HepG2 (cell line): Measurements from ENCODE around the gene ZNF582. TPM values are rescaled to one million over a fixed set of nuclear protein-coding genes. Genes with fewer than 3 reads are reported as not detected.

Source experiments
- IKZF4 ChIP-seq: sonication (generic); formaldehyde crosslinking; IDR thresholded peaks from 2 replicates; pipeline ENCODE4 v1.5.1; 2020; ENCODE audit warnings: borderline replicate concordance, mild to moderate bottlenecking, low read depth, missing genetic modification reagents; ENCODE audit errors: not compliant biosample characterization
- NR3C1 ChIP-seq: sonication (generic); formaldehyde crosslinking; IDR thresholded peaks from 2 replicates; pipeline ENCODE4 v1.4.0; 2020; ENCODE audit warnings: missing genetic modification reagents
- PHF21A ChIP-seq: sonication (generic); formaldehyde crosslinking; IDR thresholded peaks from 2 replicates; pipeline ENCODE4 v1.5.0; 2020; ENCODE audit warnings: mild to moderate bottlenecking, missing genetic modification reagents
- POLR2AphosphoS5 ChIP-seq: IDR thresholded peaks from 2 replicates; pipeline ENCODE4 v1.6.1; 2012; ENCODE audit warnings: low read depth, low read length
- RAD51 ChIP-seq: fragments of 450-650 bp; IDR thresholded peaks from 2 replicates; pipeline ENCODE4 v1.6.1; 2016; ENCODE audit warnings: borderline replicate concordance
- RNF2 ChIP-seq: fragments of 450-650 bp; conservative IDR thresholded peaks from 2 replicates; pipeline ENCODE4 v1.6.1; 2016; ENCODE audit warnings: low read depth
- SUZ12 ChIP-seq: fragments of 150-350 bp; IDR thresholded peaks from 2 replicates; pipeline ENCODE4 v1.6.1; 2014; ENCODE audit warnings: low read depth, low read length
- ZBTB1 ChIP-seq: sonication (generic); formaldehyde crosslinking; IDR thresholded peaks from 2 replicates; pipeline ENCODE4 v1.4.0; 2020; ENCODE audit warnings: missing genetic modification reagents, borderline replicate concordance
- ZBTB42 ChIP-seq: sonication (generic); formaldehyde crosslinking; IDR thresholded peaks from 2 replicates; pipeline ENCODE4 v1.5.0; 2020; ENCODE audit warnings: mild to moderate bottlenecking, missing genetic modification reagents
- ZNF138 ChIP-seq: sonication (generic); formaldehyde crosslinking; IDR thresholded peaks from 2 replicates; pipeline ENCODE4 v1.5.0; 2020; ENCODE audit warnings: mild to moderate bottlenecking, low read depth, missing genetic modification reagents
- ZNF317 ChIP-seq: sonication (generic); formaldehyde crosslinking; IDR thresholded peaks from 2 replicates; pipeline ENCODE4 v1.5.0; 2020; ENCODE audit warnings: mild to moderate bottlenecking, missing genetic modification reagents
- ZNF678 ChIP-seq: sonication (generic); formaldehyde crosslinking; IDR thresholded peaks from 2 replicates; pipeline ENCODE4 v1.4.0; 2020; ENCODE audit warnings: mild to moderate bottlenecking, missing genetic modification reagents
- ZNF746 ChIP-seq: sonication (generic); formaldehyde crosslinking; IDR thresholded peaks from 2 replicates; pipeline ENCODE4 v1.8.0; 2022; ENCODE audit warnings: mild to moderate bottlenecking, missing genetic modification reagents
- polyA plus RNA-seq, 8 experiments: library from polyadenylated mRNA; depleted of rRNA in 3 of 8; stranded (reverse) in 7 of 8; unstranded in 1 of 8; fragments of >200 nt; fragmentation: Illumina TruSeq in 4 of 8; extraction: Trizol in 4 of 8; gene quantifications; 2 replicates each; pipeline versions ENCODE4 v1.2.1 to v1.2.3, GENCODE V29; 2011 to 2016; ENCODE audit warnings: low read depth in 4 of 8, missing spikeins in 1 of 8, mixed read lengths in 1 of 8; ENCODE audit not compliant: insufficient read depth in 1 of 8
- total RNA-seq, 5 experiments: library from RNA; depleted of rRNA; stranded (reverse); fragments of >200 nt; fragmentation: Illumina TruSeq; extraction: Trizol; gene quantifications; 2 replicates each; pipeline ENCODE4 v1.2.3, GENCODE V29; 2016; ENCODE audit warnings: low read depth in 1 of 5
- TF ChIP-seq, protein P1 (sequence below): sonication (generic); formaldehyde crosslinking; IDR thresholded peaks from 2 replicates; pipeline ENCODE4 v1.4.0; 2020; ENCODE audit warnings: missing genetic modification reagents
- TF ChIP-seq, protein P2 (sequence below): sonication (generic); formaldehyde crosslinking; IDR thresholded peaks from 2 replicates; pipeline ENCODE4 v1.4.0; 2020; ENCODE audit warnings: missing genetic modification reagents
- TF ChIP-seq, protein P3 (sequence below): sonication (generic); formaldehyde crosslinking; IDR thresholded peaks from 2 replicates; pipeline ENCODE4 v1.8.0; 2023; ENCODE audit warnings: mild to moderate bottlenecking, missing genetic modification reagents
- TF ChIP-seq, protein P4 (sequence below): sonication (generic); formaldehyde crosslinking; IDR thresholded peaks from 2 replicates; pipeline ENCODE4 v1.8.0; 2022; ENCODE audit warnings: mild to moderate bottlenecking, missing genetic modification reagents; ENCODE audit not compliant: insufficient replicate concordance
- TF ChIP-seq, protein P5 (sequence below): sonication (generic); formaldehyde crosslinking; IDR thresholded peaks from 2 replicates; pipeline ENCODE4 v1.4.0; 2020; ENCODE audit warnings: missing genetic modification reagents, borderline replicate concordance

The ZNF582 gene
- total and polyA plus RNA-seq, 2 of the 13 experiments (the other 11 are each of a cell fraction or from before 2014, with no cell fraction given): 0.83 to 1.6 TPM

DNA sequence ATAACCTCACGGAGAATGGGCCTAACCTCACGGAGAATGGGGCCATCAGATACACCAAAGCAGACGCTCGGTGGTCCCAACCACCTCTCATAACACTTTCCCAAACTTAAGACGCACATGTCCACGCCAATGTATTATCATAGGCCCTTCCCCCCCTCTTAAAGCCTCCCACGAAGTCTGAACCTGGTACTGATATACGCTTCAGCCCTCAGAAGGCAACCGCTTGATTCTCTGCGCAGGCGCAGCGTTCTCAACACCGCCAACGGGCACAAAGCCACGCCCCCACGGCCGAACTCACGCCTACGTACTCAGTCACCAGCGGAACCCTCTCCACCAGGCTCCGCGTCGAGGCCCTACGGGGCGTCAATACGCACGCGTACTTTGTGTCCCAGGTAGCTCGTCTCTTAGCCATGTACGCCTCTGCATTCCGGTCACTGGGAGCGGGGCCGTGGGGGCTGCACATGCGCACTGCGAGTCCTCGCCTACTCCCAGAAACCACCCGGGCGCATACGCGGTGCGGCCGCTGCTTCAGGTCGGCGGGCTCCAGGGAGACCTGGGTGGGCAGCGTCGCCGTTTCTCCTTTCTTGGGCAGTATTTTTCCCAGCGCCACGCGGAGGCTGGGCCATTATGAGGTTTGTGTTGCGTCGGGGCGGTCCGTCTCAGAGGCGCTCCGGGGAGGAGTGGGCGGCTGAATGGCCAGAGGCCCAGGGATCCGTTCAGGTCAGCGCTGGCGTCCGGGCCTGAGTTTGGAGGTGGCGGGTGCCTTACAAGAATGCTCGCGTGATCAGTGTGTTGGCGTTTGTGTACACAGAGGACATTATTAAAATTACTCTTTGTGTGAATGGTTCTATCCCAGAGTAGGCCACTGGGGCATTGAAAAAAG is 25.3 kb downstream of the ZNF582 start (continued):
- TF ChIP-seq, protein P1, sequence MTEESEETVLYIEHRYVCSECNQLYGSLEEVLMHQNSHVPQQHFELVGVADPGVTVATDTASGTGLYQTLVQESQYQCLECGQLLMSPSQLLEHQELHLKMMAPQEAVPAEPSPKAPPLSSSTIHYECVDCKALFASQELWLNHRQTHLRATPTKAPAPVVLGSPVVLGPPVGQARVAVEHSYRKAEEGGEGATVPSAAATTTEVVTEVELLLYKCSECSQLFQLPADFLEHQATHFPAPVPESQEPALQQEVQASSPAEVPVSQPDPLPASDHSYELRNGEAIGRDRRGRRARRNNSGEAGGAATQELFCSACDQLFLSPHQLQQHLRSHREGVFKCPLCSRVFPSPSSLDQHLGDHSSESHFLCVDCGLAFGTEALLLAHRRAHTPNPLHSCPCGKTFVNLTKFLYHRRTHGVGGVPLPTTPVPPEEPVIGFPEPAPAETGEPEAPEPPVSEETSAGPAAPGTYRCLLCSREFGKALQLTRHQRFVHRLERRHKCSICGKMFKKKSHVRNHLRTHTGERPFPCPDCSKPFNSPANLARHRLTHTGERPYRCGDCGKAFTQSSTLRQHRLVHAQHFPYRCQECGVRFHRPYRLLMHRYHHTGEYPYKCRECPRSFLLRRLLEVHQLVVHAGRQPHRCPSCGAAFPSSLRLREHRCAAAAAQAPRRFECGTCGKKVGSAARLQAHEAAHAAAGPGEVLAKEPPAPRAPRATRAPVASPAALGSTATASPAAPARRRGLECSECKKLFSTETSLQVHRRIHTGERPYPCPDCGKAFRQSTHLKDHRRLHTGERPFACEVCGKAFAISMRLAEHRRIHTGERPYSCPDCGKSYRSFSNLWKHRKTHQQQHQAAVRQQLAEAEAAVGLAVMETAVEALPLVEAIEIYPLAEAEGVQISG (CRISPR knock-in tag): peak; percentile 46
- TF ChIP-seq, protein P2, sequence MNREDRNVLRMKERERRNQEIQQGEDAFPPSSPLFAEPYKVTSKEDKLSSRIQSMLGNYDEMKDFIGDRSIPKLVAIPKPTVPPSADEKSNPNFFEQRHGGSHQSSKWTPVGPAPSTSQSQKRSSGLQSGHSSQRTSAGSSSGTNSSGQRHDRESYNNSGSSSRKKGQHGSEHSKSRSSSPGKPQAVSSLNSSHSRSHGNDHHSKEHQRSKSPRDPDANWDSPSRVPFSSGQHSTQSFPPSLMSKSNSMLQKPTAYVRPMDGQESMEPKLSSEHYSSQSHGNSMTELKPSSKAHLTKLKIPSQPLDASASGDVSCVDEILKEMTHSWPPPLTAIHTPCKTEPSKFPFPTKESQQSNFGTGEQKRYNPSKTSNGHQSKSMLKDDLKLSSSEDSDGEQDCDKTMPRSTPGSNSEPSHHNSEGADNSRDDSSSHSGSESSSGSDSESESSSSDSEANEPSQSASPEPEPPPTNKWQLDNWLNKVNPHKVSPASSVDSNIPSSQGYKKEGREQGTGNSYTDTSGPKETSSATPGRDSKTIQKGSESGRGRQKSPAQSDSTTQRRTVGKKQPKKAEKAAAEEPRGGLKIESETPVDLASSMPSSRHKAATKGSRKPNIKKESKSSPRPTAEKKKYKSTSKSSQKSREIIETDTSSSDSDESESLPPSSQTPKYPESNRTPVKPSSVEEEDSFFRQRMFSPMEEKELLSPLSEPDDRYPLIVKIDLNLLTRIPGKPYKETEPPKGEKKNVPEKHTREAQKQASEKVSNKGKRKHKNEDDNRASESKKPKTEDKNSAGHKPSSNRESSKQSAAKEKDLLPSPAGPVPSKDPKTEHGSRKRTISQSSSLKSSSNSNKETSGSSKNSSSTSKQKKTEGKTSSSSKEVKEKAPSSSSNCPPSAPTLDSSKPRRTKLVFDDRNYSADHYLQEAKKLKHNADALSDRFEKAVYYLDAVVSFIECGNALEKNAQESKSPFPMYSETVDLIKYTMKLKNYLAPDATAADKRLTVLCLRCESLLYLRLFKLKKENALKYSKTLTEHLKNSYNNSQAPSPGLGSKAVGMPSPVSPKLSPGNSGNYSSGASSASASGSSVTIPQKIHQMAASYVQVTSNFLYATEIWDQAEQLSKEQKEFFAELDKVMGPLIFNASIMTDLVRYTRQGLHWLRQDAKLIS (CRISPR knock-in tag): no peak
- TF ChIP-seq SUZ12 (no peak), PHF21A (CRISPR knock-in tag) (0 out of 2 replicates have a peak, but pooled peaks have one; percentile 37), ZNF678 (CRISPR knock-in tag) (no peak), RNF2 (peak; percentile 63; the same call in 1 of the 2 replicates), NR3C1 (CRISPR knock-in tag) (no peak), ZNF746 (CRISPR knock-in tag) (no peak), ZNF138 (CRISPR knock-in tag) (no peak), ZBTB1 (no peak), RAD51 (no peak), IKZF4 (CRISPR knock-in tag) (peak; percentile 87), POLR2AphosphoS5 (peak; percentile 57), ZNF317 (no peak), ZBTB42 (CRISPR knock-in tag) (peak; percentile 71; the same call in 1 of the 2 replicates)
- TF ChIP-seq, protein P3, sequence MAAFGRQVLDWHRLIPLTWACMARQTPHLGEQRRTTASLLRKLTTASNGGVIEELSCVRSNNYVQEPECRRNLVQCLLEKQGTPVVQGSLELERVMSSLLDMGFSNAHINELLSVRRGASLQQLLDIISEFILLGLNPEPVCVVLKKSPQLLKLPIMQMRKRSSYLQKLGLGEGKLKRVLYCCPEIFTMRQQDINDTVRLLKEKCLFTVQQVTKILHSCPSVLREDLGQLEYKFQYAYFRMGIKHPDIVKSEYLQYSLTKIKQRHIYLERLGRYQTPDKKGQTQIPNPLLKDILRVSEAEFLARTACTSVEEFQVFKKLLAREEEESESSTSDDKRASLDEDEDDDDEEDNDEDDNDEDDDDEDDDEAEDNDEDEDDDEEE (CRISPR knock-in tag): no peak
- TF ChIP-seq, protein P4, sequence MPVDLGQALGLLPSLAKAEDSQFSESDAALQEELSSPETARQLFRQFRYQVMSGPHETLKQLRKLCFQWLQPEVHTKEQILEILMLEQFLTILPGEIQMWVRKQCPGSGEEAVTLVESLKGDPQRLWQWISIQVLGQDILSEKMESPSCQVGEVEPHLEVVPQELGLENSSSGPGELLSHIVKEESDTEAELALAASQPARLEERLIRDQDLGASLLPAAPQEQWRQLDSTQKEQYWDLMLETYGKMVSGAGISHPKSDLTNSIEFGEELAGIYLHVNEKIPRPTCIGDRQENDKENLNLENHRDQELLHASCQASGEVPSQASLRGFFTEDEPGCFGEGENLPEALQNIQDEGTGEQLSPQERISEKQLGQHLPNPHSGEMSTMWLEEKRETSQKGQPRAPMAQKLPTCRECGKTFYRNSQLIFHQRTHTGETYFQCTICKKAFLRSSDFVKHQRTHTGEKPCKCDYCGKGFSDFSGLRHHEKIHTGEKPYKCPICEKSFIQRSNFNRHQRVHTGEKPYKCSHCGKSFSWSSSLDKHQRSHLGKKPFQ (CRISPR knock-in tag): no peak
- TF ChIP-seq, protein P5, sequence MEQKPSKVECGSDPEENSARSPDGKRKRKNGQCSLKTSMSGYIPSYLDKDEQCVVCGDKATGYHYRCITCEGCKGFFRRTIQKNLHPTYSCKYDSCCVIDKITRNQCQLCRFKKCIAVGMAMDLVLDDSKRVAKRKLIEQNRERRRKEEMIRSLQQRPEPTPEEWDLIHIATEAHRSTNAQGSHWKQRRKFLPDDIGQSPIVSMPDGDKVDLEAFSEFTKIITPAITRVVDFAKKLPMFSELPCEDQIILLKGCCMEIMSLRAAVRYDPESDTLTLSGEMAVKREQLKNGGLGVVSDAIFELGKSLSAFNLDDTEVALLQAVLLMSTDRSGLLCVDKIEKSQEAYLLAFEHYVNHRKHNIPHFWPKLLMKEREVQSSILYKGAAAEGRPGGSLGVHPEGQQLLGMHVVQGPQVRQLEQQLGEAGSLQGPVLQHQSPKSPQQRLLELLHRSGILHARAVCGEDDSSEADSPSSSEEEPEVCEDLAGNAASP (CRISPR knock-in tag): no peak
